ENCODE measurements around the gene TRAIP.
"Not testable (repeated sequence)": the region's sequence is repeated elsewhere in the genome, so short reads cannot be mapped to it uniquely, and the experiment has no call there.

Gene TRAIP

GRCh38 chr3:49790626-49791411 is 65.5 kb downstream of the TRAIP start:
- DNase-seq = no peak

GRCh38 chr3:49788056-49788455 is 68.3 kb downstream of the TRAIP start:
- DNase-seq = no peak

- DNase-seq = no peak
These were observed 68.8 kb downstream of the TRAIP start for GRCh38 chr3:49787536-49787935.

- DNase-seq = no peak
These were observed 69.2 kb downstream of the TRAIP start for GRCh38 chr3:49787182-49787464.

GRCh38 chr3:49786357-49787181 is 69.8 kb downstream of the TRAIP start, which contains the start of gene IP6K1:
Gene IP6K1 (minus strand): TSS chr3:49786542. CDS start chr3:49748040, 38,502 bp downstream.
- DNase-seq = peak; percentile 100

- peak; percentile 31 for DNase-seq
These were observed 70.6 kb downstream of the TRAIP start for GRCh38 chr3:49785565-49786356.

- DNase-seq = not testable (repeated sequence)
These were observed 74.1 kb downstream of the TRAIP start for GRCh38 chr3:49782277-49782676.

GRCh38 chr3:49781415-49782199 is 74.8 kb downstream of the TRAIP start:
- DNase-seq = no peak

GRCh38 chr3:49780975-49781365 is 75.4 kb downstream of the TRAIP start:
- DNase-seq = not testable (repeated sequence)

- DNase-seq = no peak
These were observed 76.0 kb downstream of the TRAIP start for GRCh38 chr3:49780080-49780974.

GRCh38 chr3:49779358-49780079 is 76.8 kb downstream of the TRAIP start:
- DNase-seq = no peak

Measured in inflammatory macrophage treated with lipopolysaccharide for 4 hours (primary cell).